CD4-positive, alpha-beta T cell (primary cell): Measurements from ENCODE around the gene HOXA3. TPM values are rescaled to one million over a fixed set of nuclear protein-coding genes. Genes with fewer than 3 reads are reported as not detected.
A peak's percentile ranks its signal among the peaks of the same experiment; 100 is the strongest.

ENCODE experiments used
- ATAC-seq: fragments of 200-7000 bp; cut with Tn5 transposase; one replicate; pipeline ENCODE4 v1.10.0; 2022; ENCODE audit warnings: mild to moderate bottlenecking; ENCODE audit not compliant: poor library complexity
- CTCF ChIA-PET: fragments of 350-600 bp; sonication (Branson Sonifier 250); formaldehyde crosslinking; loops from one replicate; lab custom pipeline; 2021; ENCODE audit warnings: antibody characterized with exemption, inconsistent platforms; lab: Charles Lee
- POLR2A ChIA-PET: fragments of 350-600 bp; sonication (Branson Sonifier 250); formaldehyde crosslinking; loops from one replicate; lab custom pipeline; 2021; ENCODE audit warnings: antibody characterized with exemption, inconsistent platforms; lab: Charles Lee
- DNase-seq, 14 experiments: peaks; one replicate each; pipeline ENCODE4 v3.0.0-alpha.2; 2013 to 2020; ENCODE audit warnings: mixed read lengths in 2 of 14
- H3K27ac ChIP-seq, 2 donors: one replicate each; pipeline versions ENCODE4 v1.5.1 to v1.7.0; 2013; ENCODE audit warnings: low read length in 2 of 2, low read depth in 1 of 2, mild to moderate bottlenecking in 1 of 2
- H3K27me3 ChIP-seq, 2 experiments: 1 replicate in 1 of 2; 2 replicates in 1 of 2; pipeline versions ENCODE4 v1.6.1 to v1.7.0; 2013; ENCODE audit warnings: low read length in 2 of 2, control low read depth in 1 of 2, mild to moderate bottlenecking in 1 of 2, moderate library complexity in 1 of 2; ENCODE audit not compliant: insufficient read depth in 2 of 2, control insufficient read depth in 1 of 2
- H3K36me3 ChIP-seq: one replicate; pipeline ENCODE4 v1.6.1; 2013; ENCODE audit warnings: low read length, control low read depth; ENCODE audit not compliant: insufficient read depth
- H3K4me1 ChIP-seq: one replicate; pipeline ENCODE4 v1.6.1; 2013; ENCODE audit warnings: low read length, control low read depth; ENCODE audit not compliant: insufficient read depth
- H3K4me3 ChIP-seq: one replicate; pipeline ENCODE4 v1.5.1; 2013; ENCODE audit warnings: mild to moderate bottlenecking, low read length, moderate library complexity
- H3K9me3 ChIP-seq, 2 experiments: 1 replicate in 1 of 2; 2 replicates in 1 of 2; pipeline versions ENCODE4 v1.6.1 to v1.7.0; 2013; ENCODE audit warnings: low read length in 2 of 2, mild to moderate bottlenecking in 2 of 2, control low read depth in 1 of 2, moderate library complexity in 1 of 2; ENCODE audit not compliant: control insufficient read depth in 1 of 2, insufficient read depth in 1 of 2
- H3K27ac Mint-ChIP-seq: one replicate; pipeline ENCODE4 v1.8.0; 2020; ENCODE audit warnings: mixed read lengths
- H3K27me3 Mint-ChIP-seq: one replicate; pipeline ENCODE4 v1.8.0; 2021; ENCODE audit warnings: mixed read lengths
- H3K36me3 Mint-ChIP-seq: one replicate; pipeline ENCODE4 v1.8.0; 2021; ENCODE audit warnings: low read depth, mixed read lengths
- H3K4me1 Mint-ChIP-seq: one replicate; pipeline ENCODE4 v1.8.0; 2021; ENCODE audit warnings: low read depth, mixed read lengths
- H3K4me3 Mint-ChIP-seq: one replicate; pipeline ENCODE4 v1.8.0; 2020; ENCODE audit warnings: mild to moderate bottlenecking, mixed read lengths
- H3K9me3 Mint-ChIP-seq: one replicate; pipeline ENCODE4 v1.8.0; 2020; ENCODE audit warnings: mixed read lengths
- intact Hi-C, 2 experiments: fragments of 100-400 bp; cut with DNase I in 1 of 2; cut with micrococcal nuclease in 1 of 2; formaldehyde crosslinking; loops; one replicate each; pipeline versions ENCODE4 v1.15.1 to v1.9.0; 2023 to 2025; cut with DNase I, micrococcal nuclease
- total RNA-seq, 174 experiments: library from RNA in 2 of 174; stranded (reverse) in 2 of 174; gene quantifications; one replicate each; pipeline ENCODE4 v1.2.3 and lab custom pipeline; 2021 to 2026
- TF ChIP-seq, protein P1 (sequence below): fragments of 200-600 bp; IDR thresholded peaks from one replicate; pipeline ENCODE4 v1.8.0; 2022; ENCODE audit warnings: antibody characterized with exemption, mild to moderate bottlenecking

HOXA3 gene
- total RNA-seq, 2 experiments from 2014 or later: not detected

DNA sequence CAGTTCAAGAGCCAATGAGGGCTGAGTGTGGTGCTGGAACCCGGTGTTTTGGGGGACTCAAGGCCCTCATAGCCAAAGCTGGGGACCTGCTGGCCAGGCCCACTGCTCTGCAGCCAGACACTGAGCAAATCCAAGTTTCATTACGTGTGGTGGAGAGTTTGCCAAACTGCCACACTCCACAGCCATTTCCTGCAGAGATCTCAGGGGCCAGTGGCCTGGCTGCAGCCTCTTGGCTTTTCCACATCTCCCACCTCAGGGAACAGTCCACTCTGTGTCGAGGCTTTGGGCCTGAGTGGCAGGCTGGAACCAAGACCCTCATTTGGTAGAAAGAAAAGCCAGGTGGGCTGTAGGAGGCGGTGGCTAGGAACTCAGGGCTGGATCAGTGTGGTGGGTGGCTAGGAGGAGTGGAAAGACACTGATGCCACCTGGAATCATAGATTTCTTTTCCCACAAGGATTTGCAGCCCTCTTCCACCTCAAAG lies 29.5 kb upstream of the HOXA3 start:
- Mint-ChIP-seq H3K4me1 (peaks cover 33% of the 10 kb centered on the region), H3K4me3 (no peak overlapping the region), H3K27me3 (peaks cover 96% of the 10 kb centered on the region), H3K36me3 (no peaks in the 10 kb centered on the region), H3K9me3 (no peaks in the 10 kb centered on the region), H3K27ac (no peak overlapping the region)
- ChIA-PET CTCF (interaction anchor here (1.2 to 1.9 kb wide), 2 partner anchors 14 to 21 kb away, joined by 3 to 8 read pairs; no protein-coding TSS in a partner anchor), POLR2A (interaction anchor here (3.5 kb wide), 1 partner anchor 9 kb away, joined by 14 read pairs; no protein-coding TSS in a partner anchor)
- H3K27ac ChIP-seq: no peak overlapping the region
- H3K9me3 ChIP-seq: peaks cover 0 to 55% of the 10 kb centered on the region in 2 experiments
- DNase-seq (peak in 1 of 14 experiments; percentile 27), ATAC-seq (no peak)
- H3K4me3 ChIP-seq: no peak overlapping the region
- H3K4me1 ChIP-seq: peaks cover 45% of the 10 kb centered on the region
- no peaks in the 10 kb centered on the region for H3K36me3 ChIP-seq
- TF ChIP-seq, protein P1, sequence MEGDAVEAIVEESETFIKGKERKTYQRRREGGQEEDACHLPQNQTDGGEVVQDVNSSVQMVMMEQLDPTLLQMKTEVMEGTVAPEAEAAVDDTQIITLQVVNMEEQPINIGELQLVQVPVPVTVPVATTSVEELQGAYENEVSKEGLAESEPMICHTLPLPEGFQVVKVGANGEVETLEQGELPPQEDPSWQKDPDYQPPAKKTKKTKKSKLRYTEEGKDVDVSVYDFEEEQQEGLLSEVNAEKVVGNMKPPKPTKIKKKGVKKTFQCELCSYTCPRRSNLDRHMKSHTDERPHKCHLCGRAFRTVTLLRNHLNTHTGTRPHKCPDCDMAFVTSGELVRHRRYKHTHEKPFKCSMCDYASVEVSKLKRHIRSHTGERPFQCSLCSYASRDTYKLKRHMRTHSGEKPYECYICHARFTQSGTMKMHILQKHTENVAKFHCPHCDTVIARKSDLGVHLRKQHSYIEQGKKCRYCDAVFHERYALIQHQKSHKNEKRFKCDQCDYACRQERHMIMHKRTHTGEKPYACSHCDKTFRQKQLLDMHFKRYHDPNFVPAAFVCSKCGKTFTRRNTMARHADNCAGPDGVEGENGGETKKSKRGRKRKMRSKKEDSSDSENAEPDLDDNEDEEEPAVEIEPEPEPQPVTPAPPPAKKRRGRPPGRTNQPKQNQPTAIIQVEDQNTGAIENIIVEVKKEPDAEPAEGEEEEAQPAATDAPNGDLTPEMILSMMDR: no peak
- intact Hi-C loops: no loop called here
- peaks cover 78 to 90% of the 10 kb centered on the region in 2 experiments for H3K27me3 ChIP-seq

DNA sequence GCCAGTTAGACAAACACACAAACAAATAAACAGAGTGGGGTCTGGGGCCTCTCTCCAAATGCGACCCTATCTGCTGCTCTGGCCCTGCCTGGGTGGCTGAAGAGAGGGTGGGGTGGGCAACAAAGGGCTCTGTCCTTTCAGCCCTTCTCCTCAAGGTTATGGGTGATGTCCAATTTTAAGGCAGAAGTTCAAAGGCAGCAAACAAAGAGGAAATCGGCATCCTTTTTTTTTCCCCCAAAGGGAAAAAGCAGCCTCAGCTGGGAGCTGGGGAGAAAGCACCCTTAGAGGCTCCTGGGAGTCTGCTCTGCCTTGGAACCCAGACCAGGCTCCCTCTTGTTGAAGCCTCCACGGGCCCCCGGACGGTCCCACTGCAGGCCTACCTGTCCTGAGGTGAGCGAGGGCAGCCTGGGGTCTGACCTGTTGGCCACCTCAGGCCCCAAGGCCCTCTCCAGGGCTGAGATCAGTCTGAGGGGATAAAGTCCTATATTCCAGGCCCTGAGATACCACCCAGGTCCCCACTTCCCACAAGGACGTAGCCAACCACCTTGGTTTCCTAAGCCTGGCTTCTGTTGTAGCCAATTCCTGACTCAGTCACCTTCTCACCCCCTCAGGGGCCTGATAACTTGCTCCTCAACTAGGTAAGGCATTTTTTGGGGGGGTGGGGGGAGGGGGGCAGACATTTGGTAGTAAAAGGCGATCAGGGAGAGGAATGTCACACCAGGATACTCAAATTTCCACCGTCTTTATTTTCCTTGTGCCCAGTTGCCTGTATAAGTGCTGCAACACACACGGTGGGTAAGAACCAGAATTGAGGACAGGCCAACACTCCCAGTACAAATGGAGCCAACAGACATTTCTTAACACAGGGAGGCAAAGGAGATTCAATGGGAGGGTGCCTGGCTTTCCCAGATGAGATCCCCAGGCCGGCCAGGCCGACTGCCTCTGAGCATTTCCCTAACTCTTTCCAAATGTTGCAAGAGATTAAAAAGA lies 28.3 kb upstream of the HOXA3 start:
- TF ChIP-seq, protein P1: no peak
- Histone ChIP-seq H3K27ac (no peak overlapping the region), H3K4me3 (no peak overlapping the region), H3K36me3 (no peaks in the 10 kb centered on the region), H3K9me3 (peaks cover 0 to 49% of the 10 kb centered on the region in 2 experiments), H3K4me1 (peaks cover 36% of the 10 kb centered on the region), H3K27me3 (peaks cover 73 to 90% of the 10 kb centered on the region in 2 experiments)
- peaks cover 24% of the 10 kb centered on the region for H3K4me1 Mint-ChIP-seq
- no peak overlapping the region for H3K27ac Mint-ChIP-seq
- H3K36me3 Mint-ChIP-seq: no peaks in the 10 kb centered on the region
- H3K4me3 Mint-ChIP-seq: no peak overlapping the region
- ATAC-seq: no peak
- POLR2A ChIA-PET: interaction anchor here (3.5 kb wide), 1 partner anchor 8 kb away, joined by 14 read pairs; no protein-coding TSS in a partner anchor
- peaks cover 96% of the 10 kb centered on the region for H3K27me3 Mint-ChIP-seq
- DNase-seq: peak in 1 of 14 experiments; percentile 31
- CTCF ChIA-PET: interaction anchor here (0.6 to 2.0 kb wide), 18 partner anchors 7 to 1311 kb away, joined by 3 to 17 read pairs (median 6); no protein-coding TSS in a partner anchor
- H3K9me3 Mint-ChIP-seq: no peaks in the 10 kb centered on the region
- intact Hi-C loops: no loop called here
